Measurements from ENCODE around the gene BBOX1. TPM values are rescaled to one million over a fixed set of nuclear protein-coding genes. Genes with fewer than 3 reads are reported as not detected.

Gene BBOX1
- total and polyA plus RNA-seq, 2 of the 8 experiments (the other 6 are each of a cell fraction or from before 2014, with no cell fraction given): not detected

DNA sequence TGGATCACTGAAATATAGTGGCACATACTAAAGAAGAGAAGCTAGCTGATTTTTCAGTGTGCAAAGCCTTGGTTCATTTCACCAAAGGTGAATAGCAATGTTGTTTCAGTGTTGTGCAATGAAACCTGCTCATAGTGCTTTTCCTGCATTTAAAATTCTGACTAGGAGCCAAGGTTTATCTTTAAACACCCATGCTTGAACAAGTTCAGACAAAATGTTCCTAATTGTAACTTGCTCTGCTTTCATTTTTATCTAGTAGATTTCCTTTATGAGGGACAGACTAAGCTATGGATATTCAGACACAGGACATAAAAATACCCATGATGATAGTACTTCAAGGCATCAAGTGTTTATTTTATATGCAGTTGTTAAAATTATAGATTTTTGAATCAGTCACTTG lies 47.7 kb downstream of the BBOX1 start:
- no peak overlapping the region for H3K27ac ChIP-seq (ENCODE audit: low read depth, low read length)
- TF ChIP-seq GABPA (IDR thresholded peaks at IDR 0.05; ENCODE audit: borderline replicate concordance, insufficient read depth, low read length): no peak
- no peak for TF ChIP-seq SIN3A (conservative IDR thresholded peaks at IDR 0.05 in 1 of 2, IDR thresholded peaks at IDR 0.05 in 1 of 2; ENCODE audit: low read depth in 1 of 2, low read length in 2 of 2)
- TF ChIP-seq RXRA (IDR thresholded peaks at IDR 0.05; ENCODE audit: insufficient read depth, low read depth, low read length): no peak
- no peak for TF ChIP-seq SIX5 (IDR thresholded peaks at IDR 0.05; ENCODE audit: low read depth, low read length)
- no peak for TF ChIP-seq POLR2A (IDR thresholded peaks at IDR 0.05; ENCODE audit: control extremely low read depth in 1 of 2, low read depth in 2 of 2, low read length in 2 of 2)
- TF ChIP-seq SIRT6 (IDR thresholded peaks at IDR 0.05; ENCODE audit: low read length): no peak
- no peak for TF ChIP-seq NRF1 (IDR thresholded peaks at IDR 0.05; ENCODE audit: low read depth, low read length)
- no peak for TF ChIP-seq TEAD4 (IDR thresholded peaks at IDR 0.05; ENCODE audit: low read depth, low read length)
- no peak overlapping the region for H3K56ac ChIP-seq (replicated peaks; ENCODE audit: insufficient read length, low read depth, low read length)
- no peak overlapping the region for H4K5ac ChIP-seq (ENCODE audit: insufficient read length, low read depth, low read length)
- POLR2A ChIA-PET (ENCODE audit: partially characterized antibody): interaction anchor here (0.5 kb wide), 1 partner anchor 1402 kb away, joined by 3 read pairs; no protein-coding TSS in a partner anchor
- no peak overlapping the region for H3K18ac ChIP-seq (ENCODE audit: extremely low read depth, low read length)
- H3K9ac ChIP-seq (replicated peaks in 1 of 4; ENCODE audit: extremely low read depth in 1 of 4, low read depth in 3 of 4, low read length in 3 of 4): no peak overlapping the region
- H3K23me2 ChIP-seq (ENCODE audit: low read depth, low read length): no peaks in the 10 kb centered on the region
- H4K8ac ChIP-seq (ENCODE audit: extremely low read depth, insufficient read depth, low read length): no peak overlapping the region
- H2BK120ac ChIP-seq (replicated peaks; ENCODE audit: low read depth, low read length): no peak overlapping the region
- no peak overlapping the region for H3K4ac ChIP-seq (replicated peaks; ENCODE audit: insufficient read length, low read depth, low read length)
- H3K4me1 ChIP-seq (replicated peaks in 1 of 4; ENCODE audit: control insufficient read depth in 3 of 4, insufficient read depth in 4 of 4, low read length in 3 of 4): no peaks in the 10 kb centered on the region
- H3K14ac ChIP-seq (ENCODE audit: insufficient read length): no peak overlapping the region
- H3K79me2 ChIP-seq (ENCODE audit: control insufficient read depth in 1 of 2, insufficient read depth in 2 of 2, low read length in 2 of 2): no peaks in the 10 kb centered on the region
- no peaks in the 10 kb centered on the region for H3K27me3 ChIP-seq (replicated peaks in 1 of 4; ENCODE audit: control insufficient read depth in 3 of 4, extremely low read depth in 1 of 4, insufficient read depth in 3 of 4, low read length in 3 of 4)
- no peaks in the 10 kb centered on the region for H4K20me1 ChIP-seq (replicated peaks in 1 of 2; ENCODE audit: control insufficient read depth in 1 of 2, insufficient read depth in 2 of 2, low read length in 2 of 2)
- H3K9me3 ChIP-seq (ENCODE audit: insufficient read depth in 2 of 2, low read depth in 1 of 2, low read length in 1 of 2): no peaks in the 10 kb centered on the region; a peak in 1 of 4 replicates
- no peak for DNase-seq (ENCODE audit: low read depth in 1 of 2, low spot score in 2 of 2)
- no peak for FAIRE-seq
- H3K79me1 ChIP-seq (ENCODE audit: low read depth, low read length): no peaks in the 10 kb centered on the region
- no peak overlapping the region for H2BK15ac ChIP-seq (ENCODE audit: low read length)
- H3K4me2 ChIP-seq (ENCODE audit: insufficient read depth in 1 of 2, low read depth in 2 of 2, low read length in 2 of 2): no peak overlapping the region
- no peak overlapping the region for H3K4me3 ChIP-seq (ENCODE audit: extremely low read depth in 1 of 4, insufficient read depth in 2 of 4, low read depth in 3 of 4, low read length in 4 of 4)
- no peak overlapping the region for H2AFZ ChIP-seq (ENCODE audit: low read length)
- H2BK5ac ChIP-seq (ENCODE audit: low read depth, low read length): no peak overlapping the region
- CTCF ChIA-PET (ENCODE audit: partially characterized antibody): interaction anchor here (0.5 to 1.6 kb wide), 3 partner anchors 9 to 333 kb away, joined by 3 to 4 read pairs (median 3); no protein-coding TSS in a partner anchor
- H2BK20ac ChIP-seq (ENCODE audit: low read length): no peak overlapping the region
- no peak overlapping the region for H4K91ac ChIP-seq (replicated peaks; ENCODE audit: insufficient read length, low read length)
- H2BK12ac ChIP-seq (ENCODE audit: low read depth, low read length): no peak overlapping the region
- no peak overlapping the region for H3K23ac ChIP-seq (ENCODE audit: insufficient read length)
- no peaks in the 10 kb centered on the region for H3K36me3 ChIP-seq (ENCODE audit: control insufficient read depth in 2 of 4, insufficient read depth in 4 of 4, low read length in 3 of 4)
- H2AK5ac ChIP-seq (ENCODE audit: low read depth, low read length): no peak overlapping the region

Data from H1 (cell line).